HG02970 (cell line): Measurements from ENCODE around the gene PTCD3.

Experiments used
- ATAC-seq: cut with Tn5 transposase; IDR thresholded peaks from one replicate; pipeline ENCODE4 v1.9.1; 2021; ENCODE audit warnings: mild to moderate bottlenecking, moderate library complexity, moderate number of reproducible peaks; ENCODE audit not compliant: unreplicated experiment, low FRiP score

PTCD3 gene

DNA sequence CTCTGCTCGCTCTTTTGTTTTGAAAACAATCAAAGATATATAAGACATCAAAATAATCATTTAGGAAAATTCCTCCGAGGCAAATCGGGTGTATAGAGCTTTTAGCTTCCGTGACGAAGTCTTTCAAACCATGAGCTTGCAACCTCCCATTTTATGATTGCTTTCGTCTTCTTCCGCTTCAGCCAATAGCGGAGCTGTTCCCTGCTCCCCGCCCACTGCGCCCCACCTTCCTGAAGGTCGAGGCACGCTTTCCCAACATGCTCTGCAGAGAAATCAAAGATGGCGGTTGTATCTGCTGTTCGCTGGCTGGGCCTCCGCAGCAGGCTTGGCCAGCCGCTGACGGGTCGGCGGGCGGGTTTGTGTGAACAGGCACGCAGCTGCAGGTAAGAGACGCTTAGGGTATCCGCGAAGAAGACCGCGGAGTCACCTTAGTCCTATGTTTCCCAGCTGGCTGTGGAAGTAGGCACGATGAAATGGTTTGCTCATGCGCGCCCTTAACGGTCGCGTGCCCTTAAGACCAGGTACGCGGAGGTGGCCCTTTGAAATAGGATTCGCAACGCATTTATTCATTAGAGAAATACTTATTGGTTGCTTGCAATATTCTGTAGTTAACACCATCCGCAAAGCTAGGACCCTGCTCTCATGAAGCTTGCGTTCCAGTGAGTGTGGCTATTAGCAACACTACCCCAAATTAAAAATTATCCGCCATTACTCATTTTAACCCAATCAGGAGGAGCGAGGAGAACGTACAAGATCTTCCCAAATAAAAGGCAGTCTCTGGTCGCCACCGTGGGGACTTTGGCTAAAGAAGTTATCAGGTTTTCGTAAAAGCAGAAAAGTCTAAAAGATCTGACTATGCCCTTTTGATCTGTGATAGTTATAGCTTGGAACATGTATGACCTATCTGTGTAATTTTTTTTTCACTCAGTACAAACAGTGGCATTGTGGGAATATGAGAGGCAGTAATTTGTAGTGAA, at the start of gene PTCD3:
PTCD3 (plus strand) TSS at position 267 of the 977 bp plus-strand sequence; CDS start at position 280, 13 bp downstream.
- peak; percentile 82 for ATAC-seq

DNA sequence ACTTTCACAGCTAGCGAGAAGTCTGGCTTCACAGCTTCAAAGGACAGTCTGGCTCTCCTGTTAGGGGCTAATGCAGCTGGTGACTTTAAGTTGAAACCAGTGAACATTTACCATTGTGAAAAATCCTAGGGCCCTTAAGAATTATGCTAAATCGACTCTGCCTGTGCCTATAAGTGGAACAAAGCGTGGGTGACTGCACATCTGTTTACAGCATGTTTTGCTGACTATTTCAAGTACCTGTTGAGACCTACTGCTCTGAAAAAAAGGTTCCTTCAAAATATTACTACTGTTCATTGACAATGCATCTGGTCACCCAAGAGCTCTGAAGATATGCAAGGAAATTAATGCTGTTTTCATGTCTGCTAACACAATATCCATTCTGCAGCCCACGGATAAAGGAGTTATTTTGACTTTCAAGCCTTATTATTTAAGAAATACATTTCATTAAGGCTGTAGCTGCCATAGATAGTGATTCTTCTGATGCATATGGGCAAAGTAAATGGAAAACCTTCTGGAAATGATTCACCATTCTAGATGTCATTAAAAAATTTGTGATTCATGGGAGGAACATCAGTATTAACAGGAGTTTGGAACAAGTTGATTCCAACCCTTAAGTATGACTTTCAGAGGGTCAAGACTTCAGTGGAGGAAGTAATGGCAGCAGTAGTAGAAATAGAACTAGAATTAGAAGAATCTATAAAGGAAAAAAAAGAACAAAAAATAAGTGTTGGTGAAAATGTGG, 49.3 kb upstream of the PTCD3 start:
- ATAC-seq: no peak

GRCh38 chr2:86062043-86062442, 44.0 kb upstream of the PTCD3 start:
- no peak for ATAC-seq

- no peak for ATAC-seq
Measured at GRCh38 chr2:86064006-86064405, 42.0 kb upstream of the PTCD3 start.

- ATAC-seq: no peak
Measured at GRCh38 chr2:86065512-86065911, 40.5 kb upstream of the PTCD3 start.

- no peak for ATAC-seq
Measured at GRCh38 chr2:86066007-86066578, 39.9 kb upstream of the PTCD3 start.

GRCh38 chr2:86066915-86067314, 39.1 kb upstream of the PTCD3 start:
- no peak for ATAC-seq

GRCh38 chr2:86068136-86068588, 37.9 kb upstream of the PTCD3 start:
- no peak for ATAC-seq

- ATAC-seq: no peak
Measured at GRCh38 chr2:86068648-86069047, 37.4 kb upstream of the PTCD3 start.

- no peak for ATAC-seq
Measured at GRCh38 chr2:86069091-86069685, 36.8 kb upstream of the PTCD3 start.

DNA sequence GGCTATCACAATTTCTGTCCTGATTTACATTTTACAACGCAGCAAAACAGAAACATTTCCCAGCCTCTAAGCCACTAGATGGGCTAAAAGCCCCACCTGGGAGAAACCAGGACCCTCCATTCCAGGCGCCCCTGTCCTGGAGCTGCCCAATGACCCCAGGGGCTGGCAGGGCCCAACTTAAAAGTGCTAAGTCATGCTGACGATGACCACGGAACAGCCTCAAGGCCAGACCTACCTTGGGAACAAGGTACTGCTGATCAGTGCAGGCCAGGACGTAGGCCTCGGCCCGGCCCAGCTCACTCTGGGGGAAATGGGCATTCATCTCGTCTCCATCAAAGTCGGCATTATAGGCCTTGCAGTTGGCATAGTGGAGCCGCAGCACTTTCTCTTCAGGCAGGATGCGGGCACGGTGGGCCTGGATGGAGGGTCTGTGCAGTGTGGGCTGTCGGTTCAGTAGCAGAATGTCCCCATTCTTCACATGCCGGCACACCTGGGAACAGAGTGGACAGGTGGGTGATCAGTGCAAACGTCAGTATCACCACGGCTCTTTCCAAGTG, 36.2 kb upstream of the PTCD3 start:
- ATAC-seq: no peak

- ATAC-seq: no peak
Measured at GRCh38 chr2:86070868-86071267, 35.2 kb upstream of the PTCD3 start.

- no peak for ATAC-seq
Measured at GRCh38 chr2:86072271-86072858, 33.7 kb upstream of the PTCD3 start.

GRCh38 chr2:86073225-86073624, 32.8 kb upstream of the PTCD3 start:
- ATAC-seq: no peak

DNA sequence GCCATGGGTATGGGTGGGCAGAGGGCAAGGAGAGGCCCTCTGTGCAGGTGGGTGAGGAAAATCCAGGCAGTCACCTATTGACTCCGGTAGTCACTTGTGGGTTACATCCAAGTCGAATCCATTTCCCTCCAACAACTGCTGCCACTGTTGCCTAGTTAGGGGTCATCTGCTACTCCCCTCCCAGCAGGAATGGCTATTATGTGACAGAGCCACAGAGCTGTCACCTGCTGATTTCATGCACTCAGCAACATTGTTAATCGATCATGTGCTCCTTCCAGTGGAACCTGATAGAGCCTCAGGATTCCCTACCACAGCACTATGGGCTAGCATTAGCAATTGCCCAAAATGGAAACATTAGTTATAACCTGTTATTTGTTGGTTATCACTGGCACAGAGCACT, 31.8 kb upstream of the PTCD3 start:
- ATAC-seq: no peak

DNA sequence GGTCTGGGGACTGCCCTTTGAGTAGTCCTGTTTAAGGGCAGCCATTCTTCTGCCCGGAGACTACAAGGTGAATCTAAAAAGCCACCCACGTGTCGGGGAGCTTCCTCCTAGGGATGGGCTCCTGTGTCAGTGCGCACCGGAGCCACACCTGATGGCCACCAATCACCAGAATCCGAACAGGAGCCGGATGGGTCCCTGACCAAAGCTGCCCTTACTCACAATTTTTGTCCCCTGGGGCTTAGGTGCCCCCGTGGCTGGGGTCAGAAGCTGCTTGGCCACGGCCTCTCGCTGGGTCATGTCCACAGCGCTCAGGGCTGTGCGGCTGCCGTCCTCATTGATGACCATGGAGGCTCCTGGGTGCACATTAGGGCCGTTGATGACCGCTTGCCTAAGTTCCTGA, 31.2 kb upstream of the PTCD3 start:
- no peak for ATAC-seq

GRCh38 chr2:86075886-86076285, 30.1 kb upstream of the PTCD3 start:
- ATAC-seq: no peak

- no peak for ATAC-seq
Measured at GRCh38 chr2:86078774-86079545, 27.1 kb upstream of the PTCD3 start.
